ENCODE results near the gene TOMM40L. TPM values are rescaled to one million over a fixed set of nuclear protein-coding genes. Genes with fewer than 3 reads are reported as not detected.

TOMM40L gene
- total RNA-seq, result 25.6 and 28.4 TPM in 2 replicates

DNA sequence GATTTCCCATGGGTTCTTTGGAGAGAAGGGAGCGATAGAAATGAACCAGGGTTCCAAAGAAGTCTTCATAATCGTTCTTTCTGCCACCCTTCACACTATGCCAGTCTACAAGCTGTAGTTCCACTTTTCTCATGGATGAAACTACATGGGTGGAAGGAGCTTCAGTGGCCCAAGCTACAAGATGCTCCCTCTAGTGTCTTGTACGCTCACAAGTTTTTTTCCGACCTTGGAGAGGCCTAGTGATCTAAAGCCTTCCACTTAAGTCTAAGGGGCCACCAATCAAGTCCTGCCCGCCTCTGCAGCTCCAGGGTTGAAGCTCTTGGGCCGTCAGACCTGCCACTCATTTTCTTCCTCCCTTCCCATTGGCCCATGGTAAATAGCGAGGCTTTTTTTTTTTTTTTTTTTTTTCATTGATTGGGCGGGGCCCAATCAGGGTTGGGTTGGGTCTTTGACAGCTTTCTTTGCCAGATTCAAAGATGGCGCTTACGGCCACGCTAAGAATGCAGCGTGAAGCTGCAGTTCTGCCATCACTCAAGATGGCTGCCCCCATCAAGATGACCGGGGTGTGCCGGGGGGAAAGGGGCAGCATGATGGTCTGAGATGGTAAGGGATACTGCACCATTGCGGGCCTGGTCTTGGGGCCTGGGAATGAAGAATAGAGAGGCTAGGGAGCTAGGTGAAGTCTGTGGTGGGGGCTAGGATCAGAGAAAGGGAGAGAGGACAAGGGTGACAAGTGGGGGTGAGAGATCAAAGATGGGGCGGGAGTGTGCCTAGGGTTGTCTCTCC is at the start of gene TOMM40L:
Gene TOMM40L, plus strand, starts transcription at position 527 of the 786 bp plus-strand sequence. CDS start 430 bp downstream, outside the sequence.
- DNase-seq, result peak; percentile 97

DNA sequence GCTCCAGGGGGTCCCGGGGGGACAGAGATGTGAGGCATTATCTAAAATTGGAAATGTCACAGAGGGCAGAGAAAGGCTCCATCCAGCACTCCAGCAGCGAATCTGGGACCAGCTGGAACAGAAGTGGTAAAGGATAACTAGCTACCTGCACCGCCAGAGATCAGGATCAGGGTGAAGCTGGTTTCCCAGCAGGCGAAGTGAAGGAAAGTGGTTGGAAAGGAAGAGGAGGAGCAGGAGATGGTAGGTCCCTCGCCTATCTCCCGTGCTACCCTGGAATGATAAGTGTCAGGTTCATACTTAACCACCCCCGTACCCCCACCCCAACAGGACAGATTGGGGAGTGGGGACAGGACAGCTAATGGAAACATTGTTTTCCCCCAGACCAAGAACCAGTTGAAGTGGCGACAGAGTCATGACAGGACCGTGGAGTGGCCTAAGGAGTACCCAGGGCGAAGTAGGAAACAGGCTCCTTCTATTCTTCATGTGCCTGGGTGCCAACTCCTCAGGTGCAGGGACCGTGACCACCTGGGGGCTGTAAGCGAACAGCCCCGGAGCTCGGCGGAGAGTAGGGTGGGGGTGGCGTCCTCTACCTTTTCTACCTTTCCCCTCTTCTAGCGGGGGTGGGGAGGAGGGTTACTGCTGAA is 49.3 kb upstream of the TOMM40L start:
- Mint-ChIP-seq H3K4me3 (peak overlapping the region; percentile 100), H3K27me3 (no peaks in the 10 kb centered on the region), H3K36me3 (ENCODE audit: low read depth) (peaks cover 50% of the 10 kb centered on the region), H3K27ac (peak overlapping the region; percentile 100), H3K9me3 (no peaks in the 10 kb centered on the region), H3K4me1 (peaks cover 54% of the 10 kb centered on the region)
- intact Hi-C loops (cut with micrococcal nuclease), result loop anchor here (1.0 to 2.0 kb wide), 2 partner anchors 10 to 18 kb away; partner anchors contain the start of genes PPOX and USP21
- DNase-seq, result no peak

More for the DNA sequence above, at the start of gene TOMM40L:
- H3K27me3 Mint-ChIP-seq, result no peaks in the 10 kb centered on the region
- no peaks in the 10 kb centered on the region for H3K9me3 Mint-ChIP-seq
- intact Hi-C loops (cut with micrococcal nuclease), result loop anchor here (1.0 to 2.0 kb wide), 4 partner anchors 15 to 89 kb away; partner anchors contain the start of genes NDUFS2 and SDHC
- peaks cover 31% of the 10 kb centered on the region for H3K4me1 Mint-ChIP-seq
- H3K27ac Mint-ChIP-seq, result peak within 1 kb of the TSS; percentile 99
- peaks cover 18% of the 10 kb centered on the region for H3K36me3 Mint-ChIP-seq (ENCODE audit: low read depth)
- peak within 1 kb of the TSS; percentile 99 for H3K4me3 Mint-ChIP-seq

DNA sequence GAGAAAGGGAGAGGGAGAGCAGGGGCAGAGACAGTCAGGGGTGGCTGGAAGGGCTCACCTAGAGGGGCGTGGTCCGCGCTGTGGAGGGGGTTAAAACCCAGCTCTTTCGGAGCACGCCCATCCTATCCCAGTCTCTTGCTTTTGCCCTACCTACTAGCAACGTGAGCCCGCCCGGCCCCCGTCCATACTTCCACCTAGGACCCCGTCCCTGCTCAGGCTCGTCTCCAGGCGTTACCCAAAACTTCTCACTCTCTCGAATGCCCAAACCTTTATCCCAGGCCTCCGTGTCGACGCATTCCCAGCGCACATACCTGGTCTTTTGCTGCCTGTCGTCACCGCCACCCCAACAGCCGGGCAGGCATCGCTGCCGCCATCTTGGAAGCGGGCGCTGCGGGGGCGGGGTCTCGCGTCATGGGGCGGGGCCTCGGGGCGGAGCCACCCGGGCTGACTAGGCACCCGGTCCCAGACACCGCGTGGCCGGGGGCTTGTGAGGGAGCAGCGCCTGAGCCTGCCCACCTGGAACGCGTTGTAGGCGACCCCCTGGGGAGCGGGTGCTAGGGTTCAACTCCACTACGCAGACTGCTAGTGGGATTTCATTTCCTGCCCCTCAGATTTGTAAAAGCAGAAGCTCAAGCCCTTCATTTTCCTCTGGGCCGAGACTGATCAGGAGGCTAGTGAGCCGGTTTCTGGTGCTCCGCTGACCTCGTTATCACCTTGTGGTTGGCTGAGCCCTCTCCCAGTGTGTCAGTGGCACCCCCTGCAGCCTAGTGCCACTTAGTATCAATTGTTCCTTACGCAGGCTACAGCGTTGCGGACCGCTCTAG is 48.5 kb upstream of the TOMM40L start, which contains the start of gene B4GALT3:
Gene B4GALT3, minus strand, starts transcription at position 396 of the 824 bp plus-strand sequence. CDS start 1,447 bp downstream, outside the sequence.
- peak within 1 kb of the TSS; percentile 100 for H3K27ac Mint-ChIP-seq
- intact Hi-C loops (cut with micrococcal nuclease), result loop anchor here (1.0 to 2.0 kb wide), 2 partner anchors 11 to 19 kb away; partner anchors contain the start of genes PPOX and USP21
- DNase-seq, result peak; percentile 99
- H3K27me3 Mint-ChIP-seq, result no peaks in the 10 kb centered on the region
- peaks cover 42% of the 10 kb centered on the region for H3K36me3 Mint-ChIP-seq (ENCODE audit: low read depth)
- peak within 1 kb of the TSS; percentile 100 for H3K4me3 Mint-ChIP-seq
- H3K4me1 Mint-ChIP-seq, result peaks cover 59% of the 10 kb centered on the region
- H3K9me3 Mint-ChIP-seq, result no peaks in the 10 kb centered on the region

DNA sequence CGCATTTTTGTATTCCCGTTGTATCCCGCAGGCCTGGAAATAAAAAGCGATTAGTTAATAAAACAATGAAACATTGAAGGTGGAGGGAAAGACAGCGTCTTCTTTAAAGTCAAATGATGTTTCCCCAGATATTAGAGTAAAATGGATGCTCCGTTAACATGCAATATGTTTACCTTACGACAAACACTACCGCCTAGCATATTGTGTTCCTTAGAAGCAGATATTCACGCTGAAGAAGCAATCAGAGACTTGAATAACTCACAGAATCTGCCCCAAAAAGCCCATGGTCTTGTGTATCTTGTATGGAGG is 48.0 kb upstream of the TOMM40L start:
- H3K4me3 Mint-ChIP-seq, result peak overlapping the region; percentile 100
- peaks cover 59% of the 10 kb centered on the region for H3K4me1 Mint-ChIP-seq
- intact Hi-C loops (cut with micrococcal nuclease), result loop anchor here (1.0 to 2.0 kb wide), 2 partner anchors 12 to 19 kb away; partner anchors contain the start of genes PPOX and USP21
- DNase-seq, result no peak
- H3K36me3 Mint-ChIP-seq (ENCODE audit: low read depth), result peaks cover 37% of the 10 kb centered on the region
- no peaks in the 10 kb centered on the region for H3K9me3 Mint-ChIP-seq
- peak overlapping the region; percentile 100 for H3K27ac Mint-ChIP-seq
- H3K27me3 Mint-ChIP-seq, result no peaks in the 10 kb centered on the region

DNA sequence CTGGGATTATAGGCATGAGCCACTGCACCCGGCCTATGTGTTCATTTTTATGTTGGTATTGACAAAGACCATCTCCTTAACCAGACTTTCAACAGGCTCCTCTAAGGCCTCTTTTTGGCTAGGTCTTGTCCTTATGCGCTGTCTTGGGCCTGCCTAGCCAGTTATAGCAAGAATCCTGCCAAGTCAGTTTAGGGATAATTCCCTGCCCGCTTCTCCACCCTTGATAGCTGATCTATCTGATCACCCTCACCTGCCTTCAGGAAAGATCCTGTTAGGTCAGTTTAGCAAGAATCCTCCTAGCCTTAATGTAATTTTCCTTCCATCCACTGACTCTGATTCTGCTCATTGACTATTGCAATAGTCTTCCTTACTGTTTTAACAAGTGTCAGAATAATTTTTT is 46.2 kb upstream of the TOMM40L start:
- H3K4me3 Mint-ChIP-seq, result no peak overlapping the region
- intact Hi-C loops (cut with micrococcal nuclease), result no loop called here
- no peaks in the 10 kb centered on the region for H3K9me3 Mint-ChIP-seq
- H3K4me1 Mint-ChIP-seq, result peaks cover 66% of the 10 kb centered on the region
- no peak overlapping the region for H3K27ac Mint-ChIP-seq
- peaks cover 22% of the 10 kb centered on the region for H3K36me3 Mint-ChIP-seq (ENCODE audit: low read depth)
- DNase-seq, result no peak
- no peaks in the 10 kb centered on the region for H3K27me3 Mint-ChIP-seq

DNA sequence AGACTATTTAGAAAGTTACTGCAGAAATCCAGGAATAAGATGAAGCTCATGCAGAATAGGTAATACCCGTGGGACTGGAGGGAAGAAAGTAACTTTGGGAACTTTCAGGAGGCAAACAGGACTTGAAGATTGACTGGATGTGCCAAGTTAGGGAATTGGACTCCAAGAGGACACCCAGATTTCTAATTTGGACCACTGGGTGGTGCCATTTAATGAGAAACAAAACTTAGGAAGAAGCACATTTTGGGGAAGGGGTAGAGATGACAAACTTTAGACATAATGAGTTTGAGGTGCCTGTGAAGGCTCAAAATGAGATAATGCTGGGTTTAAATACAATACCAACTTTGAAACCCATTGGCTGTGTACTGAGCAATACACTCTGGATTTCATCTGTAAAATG is 45.2 kb upstream of the TOMM40L start:
- H3K27me3 Mint-ChIP-seq, result no peaks in the 10 kb centered on the region
- no peaks in the 10 kb centered on the region for H3K9me3 Mint-ChIP-seq
- no peak for DNase-seq
- peaks cover 13% of the 10 kb centered on the region for H3K36me3 Mint-ChIP-seq (ENCODE audit: low read depth)
- H3K4me3 Mint-ChIP-seq, result peak overlapping the region; percentile 25
- intact Hi-C loops (cut with micrococcal nuclease), result no loop called here
- peak overlapping the region; percentile 74 for H3K27ac Mint-ChIP-seq
- peaks cover 65% of the 10 kb centered on the region for H3K4me1 Mint-ChIP-seq

DNA sequence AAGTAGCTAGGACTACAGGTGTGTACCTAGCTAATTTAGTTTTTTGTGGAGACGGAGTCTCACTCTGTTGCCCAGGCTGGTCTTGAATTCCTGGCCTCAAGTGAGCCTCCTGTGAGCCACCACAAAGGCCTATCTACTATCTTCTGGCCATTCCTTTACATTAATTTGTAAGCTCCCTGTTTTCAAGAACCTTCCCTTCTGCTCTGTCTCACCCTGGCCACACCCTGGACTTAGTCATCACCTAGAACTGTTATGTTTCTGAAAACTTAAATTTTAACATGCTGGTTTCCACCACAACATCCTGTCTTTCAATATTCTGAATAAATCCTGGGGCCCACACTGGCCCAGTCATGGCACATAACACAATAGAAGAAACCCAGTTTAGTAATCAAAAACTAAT is 43.6 kb upstream of the TOMM40L start:
- Mint-ChIP-seq H3K27me3 (no peaks in the 10 kb centered on the region), H3K27ac (peak overlapping the region; percentile 96), H3K9me3 (no peaks in the 10 kb centered on the region), H3K4me1 (peaks cover 68% of the 10 kb centered on the region), H3K4me3 (peak overlapping the region; percentile 51), H3K36me3 (ENCODE audit: low read depth) (peaks cover 3% of the 10 kb centered on the region)
- intact Hi-C loops (cut with micrococcal nuclease), result loop anchor here (1.0 to 2.0 kb wide), 2 partner anchors 15 to 43 kb away; partner anchors contain the start of gene PPOX
- DNase-seq, result peak; percentile 88

DNA sequence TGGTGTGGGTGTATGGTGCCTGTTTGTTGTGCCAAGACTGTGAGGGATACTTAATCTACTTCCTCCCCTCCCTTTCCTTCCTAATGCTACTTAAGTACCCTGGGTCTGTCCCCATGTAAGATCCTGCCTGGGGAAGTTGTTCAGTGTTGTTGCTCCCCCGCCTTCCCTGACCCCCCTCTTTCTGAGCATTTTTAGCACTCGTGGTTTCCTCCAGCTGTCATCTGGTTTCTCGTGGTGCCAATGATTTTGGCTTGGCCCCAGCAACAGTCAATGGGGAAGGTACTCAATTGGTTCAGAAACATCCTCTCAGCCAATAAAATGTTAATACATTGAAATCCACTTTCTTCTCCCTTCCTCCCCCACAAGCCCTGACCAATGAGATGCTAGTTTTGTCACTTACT is 40.6 kb upstream of the TOMM40L start:
- peaks cover 2% of the 10 kb centered on the region for H3K36me3 Mint-ChIP-seq (ENCODE audit: low read depth)
- intact Hi-C loops (cut with micrococcal nuclease), result loop anchor here (2.0 kb wide), 1 partner anchor 18 kb away; the partner anchor contains the start of gene NDUFS2
- H3K4me1 Mint-ChIP-seq, result peaks cover 69% of the 10 kb centered on the region
- no peaks in the 10 kb centered on the region for H3K9me3 Mint-ChIP-seq
- H3K4me3 Mint-ChIP-seq, result peak overlapping the region; percentile 75
- H3K27me3 Mint-ChIP-seq, result no peaks in the 10 kb centered on the region
- DNase-seq, result peak; percentile 94
- peak overlapping the region; percentile 96 for H3K27ac Mint-ChIP-seq

DNA sequence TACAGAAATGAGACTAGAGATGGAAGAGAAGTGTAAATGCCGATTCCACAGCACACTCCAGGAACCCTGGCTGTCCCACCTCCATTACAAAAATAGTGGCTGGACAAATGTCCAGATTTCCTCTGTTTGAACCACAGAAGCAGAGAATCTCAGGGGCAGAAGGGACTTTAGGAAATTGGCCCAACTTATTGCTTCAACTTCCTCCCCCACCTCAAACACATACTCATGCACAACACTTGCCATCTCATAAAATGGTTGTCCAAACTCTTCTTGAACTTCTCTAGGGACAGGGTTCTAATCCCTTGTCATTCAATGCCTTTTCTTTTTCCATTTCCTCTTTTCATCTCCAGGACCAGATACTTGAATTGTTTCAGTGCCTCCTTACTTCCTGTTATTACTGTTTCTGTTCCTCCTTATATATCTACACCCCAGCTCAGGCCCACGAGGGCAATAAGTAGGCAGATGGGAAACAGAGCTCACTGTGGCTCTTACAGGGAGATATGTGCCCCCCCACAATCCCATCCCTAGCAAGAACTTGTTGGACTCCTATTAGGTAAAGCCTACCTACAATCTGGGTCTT is 40.0 kb upstream of the TOMM40L start:
- no peaks in the 10 kb centered on the region for H3K27me3 Mint-ChIP-seq
- H3K36me3 Mint-ChIP-seq (ENCODE audit: low read depth), result no peaks in the 10 kb centered on the region
- intact Hi-C loops (cut with micrococcal nuclease), result loop anchor here (2.0 kb wide), 1 partner anchor 17 kb away; the partner anchor contains the start of gene NDUFS2
- H3K4me1 Mint-ChIP-seq, result peaks cover 63% of the 10 kb centered on the region
- H3K4me3 Mint-ChIP-seq, result peak overlapping the region; percentile 75
- peak overlapping the region; percentile 96 for H3K27ac Mint-ChIP-seq
- DNase-seq, result no peak
- no peaks in the 10 kb centered on the region for H3K9me3 Mint-ChIP-seq

DNA sequence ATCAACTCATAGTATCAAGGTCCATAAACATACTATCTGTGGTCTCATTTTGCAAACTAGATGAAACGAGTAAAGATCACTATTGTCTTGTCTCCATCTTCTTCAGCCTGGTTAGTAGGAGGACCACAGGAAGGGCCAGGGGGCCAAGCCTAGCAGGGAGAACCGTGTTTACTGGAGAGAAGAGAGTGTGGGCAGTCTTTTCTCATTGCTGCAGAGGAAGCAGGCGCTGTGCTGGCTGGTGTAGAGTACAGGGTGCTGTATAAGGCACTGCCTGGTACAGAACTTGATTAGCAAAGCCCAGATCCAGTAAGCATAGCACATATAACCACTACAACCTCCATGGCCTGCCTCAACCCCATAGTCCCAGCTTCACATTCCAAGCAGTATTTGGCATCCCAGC is 38.5 kb upstream of the TOMM40L start:
- Mint-ChIP-seq H3K27me3 (no peaks in the 10 kb centered on the region), H3K36me3 (ENCODE audit: low read depth) (no peaks in the 10 kb centered on the region), H3K4me3 (no peak overlapping the region), H3K27ac (peak overlapping the region; percentile 96), H3K4me1 (peaks cover 54% of the 10 kb centered on the region), H3K9me3 (no peaks in the 10 kb centered on the region)
- DNase-seq, result no peak
- intact Hi-C loops (cut with micrococcal nuclease), result no loop called here

DNA sequence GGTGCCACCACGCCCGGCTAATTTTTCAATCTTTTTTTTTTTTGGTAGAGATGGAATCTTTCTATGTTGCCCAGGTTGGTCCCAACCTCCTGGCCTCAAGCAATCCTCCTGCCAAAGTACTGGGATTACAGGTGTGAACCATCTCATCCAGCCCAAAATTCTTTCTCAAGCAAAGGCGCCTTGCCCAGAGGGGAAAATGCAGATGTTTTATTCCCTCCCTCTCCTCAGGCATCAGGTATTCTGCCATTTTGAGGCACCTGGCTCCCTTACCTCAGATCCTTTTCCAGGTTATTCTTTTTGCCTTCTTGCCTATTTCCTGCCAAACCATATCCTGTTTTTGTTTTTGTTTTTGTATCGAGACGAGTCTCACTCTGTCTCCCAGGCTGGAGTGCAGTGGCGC is 37.5 kb upstream of the TOMM40L start:
- Mint-ChIP-seq H3K27ac (no peak overlapping the region), H3K4me1 (peaks cover 55% of the 10 kb centered on the region)
- intact Hi-C loops (cut with micrococcal nuclease), result no loop called here

DNA sequence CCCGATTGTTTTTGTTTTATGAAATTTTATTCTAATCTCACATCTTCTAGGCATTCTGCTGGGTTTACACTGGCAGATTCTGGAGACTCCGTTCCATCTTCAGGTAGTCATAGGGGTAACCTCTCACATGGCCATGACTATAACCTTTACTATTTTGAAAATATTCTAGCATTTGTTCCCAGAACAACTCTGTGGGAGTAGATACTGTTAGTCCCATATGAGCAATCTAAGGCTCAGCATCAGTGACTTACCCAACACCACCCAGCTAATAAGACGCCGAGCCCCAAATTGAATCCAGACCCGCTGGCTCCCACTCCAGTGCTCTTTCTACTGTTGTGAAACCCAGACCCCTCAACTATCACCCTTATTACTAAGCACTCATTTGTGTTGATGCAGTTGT is 36.8 kb upstream of the TOMM40L start:
- Mint-ChIP-seq H3K4me3 (no peak overlapping the region), H3K27ac (no peak overlapping the region), H3K27me3 (no peaks in the 10 kb centered on the region), H3K9me3 (no peaks in the 10 kb centered on the region), H3K4me1 (peaks cover 50% of the 10 kb centered on the region), H3K36me3 (ENCODE audit: low read depth) (no peaks in the 10 kb centered on the region)
- intact Hi-C loops (cut with micrococcal nuclease), result no loop called here
- DNase-seq, result no peak

More for the DNA sequence above, 37.5 kb upstream of the TOMM40L start:
- DNase-seq, result no peak
- no peaks in the 10 kb centered on the region for H3K9me3 Mint-ChIP-seq
- no peaks in the 10 kb centered on the region for H3K27me3 Mint-ChIP-seq
- no peak overlapping the region for H3K4me3 Mint-ChIP-seq
- no peaks in the 10 kb centered on the region for H3K36me3 Mint-ChIP-seq (ENCODE audit: low read depth)

DNA sequence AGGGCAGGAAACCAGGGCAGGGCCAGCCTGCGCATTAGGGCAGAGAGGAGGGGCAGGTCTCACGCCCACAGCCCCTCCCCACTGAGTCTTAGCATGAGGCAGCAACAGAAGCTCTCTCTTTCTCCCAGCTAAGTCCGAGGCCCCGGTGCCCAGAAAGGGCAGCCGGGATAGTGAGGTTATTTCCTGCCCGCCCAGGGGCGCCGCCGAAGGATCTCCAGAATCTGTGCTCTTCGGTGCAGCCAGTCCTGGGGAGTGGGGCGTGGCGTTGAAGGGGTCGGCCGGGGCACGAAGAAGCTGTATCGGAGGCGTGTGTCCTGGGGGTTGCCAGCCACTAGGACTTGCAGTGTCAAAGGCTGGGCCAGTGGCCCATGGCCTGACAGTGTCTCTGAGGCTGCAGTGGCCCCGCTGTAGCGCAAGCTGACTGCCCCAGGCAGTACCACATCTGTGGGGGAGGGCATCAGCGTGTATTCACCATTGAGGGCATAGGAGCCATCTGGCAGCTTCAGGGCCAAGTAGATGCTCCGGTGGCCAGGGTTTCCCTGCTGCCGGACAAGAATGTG is 34.8 kb upstream of the TOMM40L start:
- no peaks in the 10 kb centered on the region for H3K36me3 Mint-ChIP-seq (ENCODE audit: low read depth)
- no peak for DNase-seq
- no peaks in the 10 kb centered on the region for H3K9me3 Mint-ChIP-seq
- no peak overlapping the region for H3K4me3 Mint-ChIP-seq
- H3K4me1 Mint-ChIP-seq, result peaks cover 44% of the 10 kb centered on the region
- H3K27ac Mint-ChIP-seq, result no peak overlapping the region
- intact Hi-C loops (cut with micrococcal nuclease), result no loop called here
- H3K27me3 Mint-ChIP-seq, result no peaks in the 10 kb centered on the region
